Endothelial cell of umbilical vein (primary cell): ENCODE measurements around the gene TTLL5.

Experiments used
- CTCF ChIP-seq, 2 donors: IDR thresholded peaks; 1 replicate in 1 of 2; 2 replicates in 1 of 2; pipeline ENCODE4 v1.5.1; 2011; ENCODE audit warnings: low read length in 2 of 2, mild to moderate bottlenecking in 2 of 2, moderate library complexity in 2 of 2, control low read depth in 1 of 2, inconsistent platforms in 1 of 2, low read depth in 1 of 2; ENCODE audit not compliant: insufficient read depth in 1 of 2; ENCODE audit errors: extremely low read depth in 1 of 2
- FOS ChIP-seq: IDR thresholded peaks from 2 replicates; pipeline ENCODE4 v1.6.1; 2011; ENCODE audit warnings: mild to moderate bottlenecking, low read length, moderate library complexity, borderline replicate concordance; ENCODE audit not compliant: insufficient read depth
- GATA2 ChIP-seq: IDR thresholded peaks from 2 replicates; pipeline ENCODE4 v1.7.0; 2011; ENCODE audit warnings: low read depth, mild to moderate bottlenecking, moderate library complexity, mixed read lengths, low read length; ENCODE audit not compliant: insufficient read length, insufficient read depth
- MAX ChIP-seq: IDR thresholded peaks from 2 replicates; pipeline ENCODE4 v1.6.1; 2011; ENCODE audit not compliant: insufficient read depth, insufficient read length
- MYC ChIP-seq: IDR thresholded peaks from one replicate; pipeline ENCODE4 v1.6.1; 2011; ENCODE audit warnings: mild to moderate bottlenecking, low read depth, low read length
- POLR2A ChIP-seq: IDR thresholded peaks from 2 replicates; pipeline ENCODE4 v1.6.1; 2012; ENCODE audit warnings: low read depth, mild to moderate bottlenecking, control low read depth, low read length

GRCh38 chr14:75720116-75720515 is 59.1 kb downstream of the TTLL5 start:
- TF ChIP-seq MAX (no peak), CTCF (IDR thresholded peaks at IDR 0.05; ENCODE audit: extremely low read depth in 1 of 2, insufficient read depth in 1 of 2, low read depth in 1 of 2, low read length in 2 of 2) (no peak), MYC (no peak), FOS (no peak), POLR2A (no peak), GATA2 (no peak)
